GM12878 (cell line): ENCODE data around the gene BDKRB2. TPM values are rescaled to one million over a fixed set of nuclear protein-coding genes. Genes with fewer than 3 reads are reported as not detected.

Experiments used
- ATAC-seq: fragments of 200-7000 bp; cut with Tn5 transposase; 3 replicates; pipeline ENCODE4 v1.9.1; 2020; ENCODE audit warnings: mild to moderate bottlenecking, moderate library complexity
- BruUV-seq: library from RNA; stranded (reverse); fragments of 400-500 nt; replicated peaks from 2 replicates; lab custom pipeline; 2021; lab: Mats Ljungman, UMichigan
- CTCF ChIA-PET: fragments of 300-600 bp; sonication (Branson Sonifier 250); formaldehyde crosslinking; extraction: SDS; loops from one replicate; lab custom pipeline; 2021; ENCODE audit warnings: inconsistent platforms; lab: Yijun Ruan, JAX
- POLR2A ChIA-PET: fragments of 350-600 bp; formaldehyde crosslinking; extraction: SDS; loops from one replicate; lab custom pipeline; 2021; ENCODE audit warnings: inconsistent platforms; lab: Charles Lee
- RAD21 ChIA-PET: fragments of 300-600 bp; sonication (Branson Sonifier 250); formaldehyde crosslinking; loops from one replicate; lab custom pipeline; 2023; ENCODE audit warnings: antibody characterized with exemption; ENCODE audit not compliant: unreplicated experiment; lab: Charles Lee
- SMC1A ChIA-PET: fragments of 300-600 bp; sonication (Branson Sonifier 250); formaldehyde crosslinking; loops from one replicate; lab custom pipeline; 2023; ENCODE audit not compliant: unreplicated experiment, uncharacterized antibody; lab: Charles Lee
- DNase-seq: peaks from one replicate; pipeline ENCODE4 v3.0.0-alpha.2; 2011; ENCODE audit warnings: low read depth, low spot score
- FAIRE-seq: peaks from 3 replicates; lab custom pipeline; 2011; peaks lifted over from hg19 to GRCh38; lab: Jason Lieb, UNC
- H2AFZ ChIP-seq: 2 replicates; pipeline ENCODE4 v1.6.0; 2011; ENCODE audit warnings: low read depth, low read length, control low read depth; ENCODE audit not compliant: control insufficient read depth
- H3K27ac ChIP-seq: 2 replicates; pipeline ENCODE4 v1.5.1; 2011; ENCODE audit warnings: control low read depth; ENCODE audit not compliant: control insufficient read depth, insufficient read depth
- H3K27me3 ChIP-seq, 2 experiments: replicated peaks in 1 of 2; 2 replicates each; pipeline versions ENCODE4 v1.6.0 to v1.6.1; 2011; ENCODE audit warnings: low read length in 1 of 2; ENCODE audit not compliant: control insufficient read depth in 2 of 2, insufficient read depth in 2 of 2
- H3K36me3 ChIP-seq, 2 experiments: 2 replicates each; pipeline ENCODE4 v1.5.1; 2011; ENCODE audit warnings: low read length in 1 of 2; ENCODE audit not compliant: control insufficient read depth in 2 of 2, insufficient read depth in 2 of 2
- H3K4me1 ChIP-seq: 2 replicates; pipeline ENCODE4 v1.6.1; 2011; ENCODE audit warnings: mild to moderate bottlenecking, low read length, moderate library complexity, mixed read lengths; ENCODE audit not compliant: control insufficient read depth, insufficient read depth
- H3K4me2 ChIP-seq: 2 replicates; pipeline ENCODE4 v1.6.0; 2011; ENCODE audit warnings: control low read depth; ENCODE audit not compliant: control insufficient read depth, insufficient read depth
- H3K4me3 ChIP-seq: fragments of 200-600 bp; sonication (generic); 2 replicates; pipeline ENCODE4 v1.5.1; 2016
- H3K79me2 ChIP-seq: 2 replicates; pipeline ENCODE4 v1.6.0; 2011; ENCODE audit warnings: low read length; ENCODE audit not compliant: control insufficient read depth, insufficient read depth
- H3K9ac ChIP-seq: 2 replicates; pipeline ENCODE4 v1.8.0; 2011; ENCODE audit warnings: low read length, control low read depth, mixed read lengths; ENCODE audit not compliant: control insufficient read depth, insufficient read depth
- H3K9me3 ChIP-seq: replicated peaks from 3 replicates; pipeline ENCODE4 v1.5.1; 2011; ENCODE audit warnings: mild to moderate bottlenecking, low read length; ENCODE audit not compliant: control insufficient read depth, insufficient read depth
- H4K20me1 ChIP-seq: 2 replicates; pipeline ENCODE4 v1.6.0; 2011; ENCODE audit not compliant: control insufficient read depth, insufficient read depth
- BMI1 ChIP-seq: fragments of 450-650 bp; IDR thresholded peaks from 2 replicates; pipeline ENCODE4 v1.6.1; 2016; ENCODE audit warnings: mild to moderate bottlenecking, moderate library complexity, borderline replicate concordance
- CREM ChIP-seq: IDR thresholded peaks from 2 replicates; pipeline ENCODE4 v1.6.1; 2014; ENCODE audit warnings: antibody characterized with exemption, low read depth
- JUND ChIP-seq: IDR thresholded peaks from 2 replicates; pipeline ENCODE4 v1.6.1; 2012; ENCODE audit warnings: low read depth, mild to moderate bottlenecking, low read length, improper control_type of control experiment, moderate library complexity
- RBBP5 ChIP-seq: fragments of 200-600 bp; sonication (generic); conservative IDR thresholded peaks from 2 replicates; pipeline ENCODE4 v1.6.1; 2016
- SUZ12 ChIP-seq: fragments of 200-600 bp; sonication (generic); IDR thresholded peaks from one replicate; pipeline ENCODE4 v1.6.1; 2018; ENCODE audit warnings: antibody characterized with exemption, mild to moderate bottlenecking; ENCODE audit not compliant: unreplicated experiment
- WGBS: methylation state at CpG from one replicate; pipeline ENCODE4 v1.1.6; 2016; ENCODE audit warnings: low lambda C conversion rate; ENCODE audit not compliant: insufficient replicate concordance, insufficient coverage; ENCODE audit errors: missing lambda C conversion rate; 5-methylcytosine and 5-hydroxymethylcytosine counted together
- in situ Hi-C: fragments of 300-500 bp; cut with MboI; formaldehyde crosslinking; loops from 9 replicates; pipeline ENCODE4 v1.14.3; 2018; ENCODE audit warnings: mixed read lengths
- intact Hi-C: fragments of 100-400 bp; cut with micrococcal nuclease; formaldehyde crosslinking; loops from one replicate; pipeline ENCODE4 v1.14.2; 2022; ENCODE audit not compliant: unreplicated experiment
- polyA plus RNA-seq, 11 experiments: library from polyadenylated mRNA; depleted of rRNA in 4 of 11; unstranded in 6 of 11; stranded (reverse) in 5 of 11; fragments of >200 nt; fragmentation: Nextera tagmentation in 4 of 11; fragmentation: Illumina TruSeq in 1 of 11; extraction: Ambion mirVana in 4 of 11; extraction: Trizol in 1 of 11; gene quantifications; 1 replicate in 1 of 11; 2 replicates in 10 of 11; pipeline versions ENCODE4 v1.2.1 to v1.2.3, GENCODE V29; 2011 to 2016; ENCODE audit warnings: inconsistent platforms in 2 of 11, missing spikeins in 2 of 11, low read depth in 1 of 11
- total RNA-seq, 4 experiments: library from RNA; depleted of rRNA in 3 of 4; stranded (reverse); fragments of >200 nt in 3 of 4; fragmentation: Illumina TruSeq in 1 of 4; extraction: Trizol in 1 of 4; gene quantifications; 2 replicates each; pipeline versions ENCODE4 v1.2.1 to v1.2.3, GENCODE V29; 2013 to 2021
- TF ChIP-seq, protein P1 (sequence below): fragments of 450-650 bp; IDR thresholded peaks from 2 replicates; pipeline ENCODE4 v1.6.1; 2017; ENCODE audit warnings: antibody characterized with exemption, mild to moderate bottlenecking, moderate library complexity

BDKRB2 gene
- total and polyA plus RNA-seq, 10 of the 15 experiments (the other 5 are each of a cell fraction or from before 2014, with no cell fraction given) = 0.08 TPM; not detected in 9

DNA sequence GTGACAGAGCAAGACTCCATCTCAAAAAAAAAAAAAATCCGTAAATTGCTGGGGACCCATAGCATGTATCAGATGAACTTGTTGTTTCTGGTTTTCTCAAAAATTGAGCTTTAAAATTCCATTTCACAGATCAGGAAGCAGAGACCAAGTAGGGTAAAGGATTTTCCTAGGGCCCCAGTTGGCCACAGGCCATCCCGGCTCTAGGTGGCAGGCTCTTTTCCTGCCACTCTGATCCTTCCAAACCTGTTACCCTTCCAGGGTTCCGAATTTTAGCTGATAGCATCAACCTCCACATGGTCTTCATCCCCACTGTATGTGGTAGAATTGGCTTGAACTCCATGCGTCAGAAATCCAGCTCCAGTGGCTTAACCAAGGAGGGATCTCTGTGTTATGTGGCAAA lies 36.1 kb upstream of the BDKRB2 start:
- no peak for FAIRE-seq

More for the DNA sequence above, 36.1 kb upstream of the BDKRB2 start:
- in situ Hi-C loops = no loop called here
- ChIA-PET CTCF (no interaction called here), POLR2A (interaction anchor here (0.5 to 0.7 kb wide), 2 partner anchors 32 to 1192 kb away, joined by 3 to 5 read pairs; no protein-coding TSS in a partner anchor)
- BruUV-seq = no TSS peak
- no peaks in the 10 kb centered on the region for H3K4me1 ChIP-seq
- no peaks in the 10 kb centered on the region; a peak in 2 of 4 replicates for H3K27me3 ChIP-seq
- intact Hi-C loops = no loop called here
- ATAC-seq = no peak
- no peak overlapping the region for H3K9ac ChIP-seq
- TF ChIP-seq JUND = no peak
- TF ChIP-seq RBBP5 = no peak
- TF ChIP-seq, protein P1, sequence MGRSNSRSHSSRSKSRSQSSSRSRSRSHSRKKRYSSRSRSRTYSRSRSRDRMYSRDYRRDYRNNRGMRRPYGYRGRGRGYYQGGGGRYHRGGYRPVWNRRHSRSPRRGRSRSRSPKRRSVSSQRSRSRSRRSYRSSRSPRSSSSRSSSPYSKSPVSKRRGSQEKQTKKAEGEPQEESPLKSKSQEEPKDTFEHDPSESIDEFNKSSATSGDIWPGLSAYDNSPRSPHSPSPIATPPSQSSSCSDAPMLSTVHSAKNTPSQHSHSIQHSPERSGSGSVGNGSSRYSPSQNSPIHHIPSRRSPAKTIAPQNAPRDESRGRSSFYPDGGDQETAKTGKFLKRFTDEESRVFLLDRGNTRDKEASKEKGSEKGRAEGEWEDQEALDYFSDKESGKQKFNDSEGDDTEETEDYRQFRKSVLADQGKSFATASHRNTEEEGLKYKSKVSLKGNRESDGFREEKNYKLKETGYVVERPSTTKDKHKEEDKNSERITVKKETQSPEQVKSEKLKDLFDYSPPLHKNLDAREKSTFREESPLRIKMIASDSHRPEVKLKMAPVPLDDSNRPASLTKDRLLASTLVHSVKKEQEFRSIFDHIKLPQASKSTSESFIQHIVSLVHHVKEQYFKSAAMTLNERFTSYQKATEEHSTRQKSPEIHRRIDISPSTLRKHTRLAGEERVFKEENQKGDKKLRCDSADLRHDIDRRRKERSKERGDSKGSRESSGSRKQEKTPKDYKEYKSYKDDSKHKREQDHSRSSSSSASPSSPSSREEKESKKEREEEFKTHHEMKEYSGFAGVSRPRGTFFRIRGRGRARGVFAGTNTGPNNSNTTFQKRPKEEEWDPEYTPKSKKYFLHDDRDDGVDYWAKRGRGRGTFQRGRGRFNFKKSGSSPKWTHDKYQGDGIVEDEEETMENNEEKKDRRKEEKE = no peak
- no peak for TF ChIP-seq SUZ12
- no peak for TF ChIP-seq CREM
- no peak for TF ChIP-seq BMI1
- TF ChIP-seq, all 136 proteins: peak for 0
- DNase-seq = no peak
- Histone ChIP-seq H3K9me3 (no peaks in the 10 kb centered on the region), H4K20me1 (no peaks in the 10 kb centered on the region), H3K27ac (no peak overlapping the region), H3K79me2 (no peaks in the 10 kb centered on the region), H3K4me2 (no peak overlapping the region), H3K4me3 (no peak overlapping the region), H2AFZ (no peak overlapping the region), H3K36me3 (no peaks in the 10 kb centered on the region)
- RAD21 ChIA-PET = no interaction called here
- 7% methylated on average over 4 of the region's 4 CpGs for WGBS
- SMC1A ChIA-PET = no interaction called here
